AG20443 (cell line): ENCODE results near the gene TPSAB1.
"Not testable (repeated sequence)": the region's sequence is repeated elsewhere in the genome, so short reads cannot be mapped to it uniquely, and the experiment has no call there.

Source experiments
- DNase-seq: peaks from one replicate; pipeline ENCODE4 v3.0.0; 2012; ENCODE audit warnings: low spot score, mixed read lengths

TPSAB1 gene

DNA sequence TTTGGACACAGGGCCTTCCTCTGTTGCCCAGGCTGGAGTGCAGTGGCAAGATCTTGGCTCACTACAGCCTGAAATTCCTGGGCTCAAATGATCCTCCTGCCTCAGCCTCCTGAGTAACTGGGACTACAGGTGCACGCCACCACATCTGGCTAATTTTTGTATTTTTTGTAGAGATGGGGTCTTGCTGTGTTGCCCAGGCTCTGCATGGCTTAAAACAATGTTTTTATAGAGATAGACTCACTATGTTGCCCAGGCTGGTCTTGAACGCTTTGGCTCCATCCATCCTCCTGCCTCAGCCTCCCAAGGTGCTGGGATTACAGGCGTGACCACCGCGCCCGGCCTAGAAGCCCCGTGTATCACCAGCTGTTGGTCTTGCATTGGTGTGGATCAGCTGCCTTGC lies 28.9 kb downstream of the TPSAB1 start:
- DNase-seq = not testable (repeated sequence)

DNA sequence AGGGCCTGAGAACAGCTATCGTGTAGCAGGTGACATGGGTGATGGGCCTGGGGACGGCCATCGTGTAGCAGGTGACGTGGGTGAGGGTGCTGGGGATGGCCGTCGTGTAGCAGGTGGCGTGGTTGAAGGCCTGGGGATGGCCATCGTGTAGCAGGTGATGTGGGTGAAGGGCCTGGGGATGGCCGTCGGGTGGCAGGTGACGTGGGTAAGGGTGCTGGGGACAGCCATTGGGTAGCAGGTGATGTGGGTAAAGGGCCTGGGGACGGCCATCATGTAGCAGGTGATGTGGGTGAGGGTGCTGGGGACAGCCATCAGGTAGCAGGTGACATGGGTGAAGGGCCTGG lies 30.8 kb downstream of the TPSAB1 start:
- no peak for DNase-seq

DNA sequence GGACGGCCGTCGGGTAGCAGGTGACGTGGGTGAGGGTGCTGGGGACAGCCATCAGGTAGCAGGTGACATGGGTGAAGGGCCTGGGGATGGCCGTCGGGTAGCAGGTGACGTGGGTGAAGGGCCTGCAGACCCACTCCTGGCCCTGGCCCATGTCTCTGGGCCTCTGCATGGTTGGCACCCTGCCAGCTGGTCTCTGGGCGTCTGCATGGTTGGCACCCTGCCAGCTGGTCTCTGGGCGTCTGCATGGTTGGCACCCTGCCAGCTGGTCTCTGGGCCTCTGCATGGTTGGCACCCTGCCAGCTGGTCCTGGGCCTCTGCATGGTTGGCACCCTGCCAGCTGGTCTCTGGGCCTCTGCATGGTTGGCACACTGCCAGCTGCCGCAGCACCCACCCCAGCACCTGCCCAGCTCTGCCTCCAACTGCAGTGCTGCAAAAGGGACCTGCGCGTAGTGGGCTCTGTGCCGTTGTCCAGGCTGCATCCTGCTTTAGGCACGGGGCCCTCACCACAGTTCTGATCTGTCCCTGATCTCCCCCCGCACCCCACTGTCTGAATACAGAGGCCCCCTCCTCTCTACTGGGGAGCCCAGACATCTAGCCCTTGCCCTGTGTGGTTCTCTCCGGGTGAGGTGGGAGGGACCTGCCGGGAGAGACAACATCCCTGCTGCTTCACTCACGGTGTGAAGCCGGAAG lies 31.4 kb downstream of the TPSAB1 start:
- DNase-seq = not testable (repeated sequence)

DNA sequence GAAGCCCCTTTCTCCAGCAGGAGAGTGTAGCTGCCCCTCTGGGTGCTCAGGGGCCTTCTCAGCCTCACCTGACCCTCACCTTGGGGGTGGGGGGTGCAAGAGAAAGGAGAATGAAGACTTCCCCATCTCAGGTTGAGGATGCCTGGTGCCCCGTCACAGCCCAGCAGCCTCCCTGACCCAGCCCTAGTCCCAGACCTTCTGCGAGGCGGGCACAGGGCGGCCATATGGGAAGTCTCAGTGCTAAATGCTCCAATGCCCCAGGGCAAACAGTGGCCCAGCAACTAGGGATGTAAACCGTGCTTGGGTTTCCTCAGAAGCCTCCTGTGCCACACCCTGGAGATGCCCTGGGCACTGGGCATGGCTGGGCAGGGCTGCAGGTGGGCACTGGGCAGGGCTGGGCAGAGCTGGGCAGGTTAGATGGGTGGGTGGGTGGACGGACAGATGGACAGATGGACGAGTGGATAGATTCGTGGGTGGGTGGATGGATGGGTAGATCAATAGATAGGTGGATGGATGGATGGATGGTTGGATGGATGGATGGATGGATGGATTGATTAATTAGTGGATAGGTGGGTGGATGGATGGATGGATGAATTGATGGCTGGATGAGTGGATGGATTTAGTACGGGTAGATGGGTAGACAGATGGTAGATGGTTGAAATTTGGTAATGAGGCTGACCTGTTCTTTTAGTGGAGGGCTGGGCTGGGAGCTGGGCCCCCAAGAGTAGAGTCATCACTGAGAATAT lies 32.1 kb downstream of the TPSAB1 start:
- no peak for DNase-seq

DNA sequence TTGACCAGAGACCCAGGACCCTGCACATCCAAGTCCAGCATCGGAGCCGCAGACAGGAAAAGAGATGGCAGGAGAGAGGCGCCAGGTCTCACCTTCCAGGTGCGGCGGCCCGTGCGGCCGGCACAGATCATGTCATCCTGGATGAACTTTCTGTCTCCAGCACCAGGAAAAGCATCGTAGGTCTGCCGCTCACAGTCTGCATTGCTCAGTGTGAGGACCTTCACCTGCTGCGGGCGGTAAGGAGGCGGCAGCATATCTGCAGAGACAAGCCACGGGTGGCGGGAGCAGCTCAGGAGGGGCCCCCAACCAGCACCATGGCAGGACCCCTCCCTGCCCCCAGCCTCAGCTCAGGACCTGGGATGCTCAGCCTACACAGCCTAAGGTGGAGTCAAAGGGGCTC lies 33.3 kb downstream of the TPSAB1 start:
- no peak for DNase-seq

DNA sequence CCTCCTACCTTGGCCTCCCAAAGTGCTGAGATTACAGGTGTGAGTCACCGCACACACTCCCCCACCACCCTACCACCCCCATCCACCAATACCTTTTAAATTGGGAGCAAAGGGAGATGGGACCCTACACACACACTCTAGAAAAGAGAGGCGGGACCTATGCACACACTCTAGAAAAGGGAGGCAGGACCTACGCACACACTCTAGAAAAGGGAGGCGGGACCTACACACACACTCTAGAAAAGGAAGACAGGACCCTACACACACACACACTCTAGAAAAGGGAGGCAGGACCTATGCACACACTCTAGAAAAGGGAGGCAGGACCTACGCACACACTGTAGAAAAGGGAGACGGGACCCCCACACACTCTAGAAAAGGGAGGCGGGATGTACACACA lies 34.3 kb downstream of the TPSAB1 start:
- DNase-seq = no peak

DNA sequence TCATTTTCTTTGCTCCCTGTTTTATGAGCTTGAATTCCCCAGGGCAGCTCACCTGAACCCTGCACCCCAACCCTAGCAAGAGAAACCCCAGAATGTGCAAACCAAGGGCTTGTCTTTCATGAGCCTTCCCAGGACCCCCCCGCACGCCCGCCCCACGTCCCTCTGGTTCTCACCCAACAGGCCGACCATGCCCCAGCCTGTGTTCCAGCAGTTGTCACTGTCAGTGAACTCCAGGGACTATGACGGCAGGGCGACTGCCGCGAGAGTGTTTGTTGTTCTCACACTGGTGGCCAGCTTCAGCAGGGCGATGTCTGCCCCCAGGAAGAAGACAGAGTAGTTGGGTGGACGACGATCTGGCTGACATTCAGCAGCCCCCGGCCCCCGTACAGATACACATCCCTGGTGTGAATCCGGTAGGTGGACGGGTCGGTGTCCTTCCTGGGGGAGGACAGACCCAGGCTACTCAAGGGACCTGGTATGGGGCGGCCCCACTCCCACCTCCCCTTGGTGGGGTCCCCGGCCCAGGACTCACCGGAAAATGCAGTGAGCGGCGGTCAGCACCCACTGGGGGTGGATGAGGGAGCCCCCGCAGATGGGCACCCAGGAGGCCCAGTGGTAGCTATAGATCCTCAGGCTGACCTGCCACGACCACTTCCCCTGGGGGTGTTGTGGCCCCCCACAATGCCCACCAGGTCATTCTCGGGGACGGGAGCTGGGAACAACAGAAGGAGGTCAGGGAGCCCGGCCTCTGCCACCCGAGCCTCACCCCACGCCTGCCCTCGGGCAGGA lies 35.5 kb downstream of the TPSAB1 start:
- no peak for DNase-seq

DNA sequence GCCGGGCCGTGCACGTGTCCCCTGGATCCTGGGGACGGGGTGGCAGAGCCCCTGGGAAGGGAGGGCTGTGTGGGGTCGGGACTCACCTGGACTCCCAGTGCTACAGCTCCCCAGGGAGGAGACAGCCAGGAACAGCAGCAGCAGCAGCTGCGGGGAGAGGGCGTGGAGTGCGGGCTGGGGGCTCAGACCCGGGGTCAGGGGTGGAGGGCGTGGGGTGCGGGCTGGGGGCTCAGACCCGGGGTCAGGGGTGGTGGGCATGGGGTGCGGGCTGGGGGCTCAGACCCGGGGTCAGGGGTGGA lies 36.0 kb downstream of the TPSAB1 start:
- DNase-seq = no peak

DNA sequence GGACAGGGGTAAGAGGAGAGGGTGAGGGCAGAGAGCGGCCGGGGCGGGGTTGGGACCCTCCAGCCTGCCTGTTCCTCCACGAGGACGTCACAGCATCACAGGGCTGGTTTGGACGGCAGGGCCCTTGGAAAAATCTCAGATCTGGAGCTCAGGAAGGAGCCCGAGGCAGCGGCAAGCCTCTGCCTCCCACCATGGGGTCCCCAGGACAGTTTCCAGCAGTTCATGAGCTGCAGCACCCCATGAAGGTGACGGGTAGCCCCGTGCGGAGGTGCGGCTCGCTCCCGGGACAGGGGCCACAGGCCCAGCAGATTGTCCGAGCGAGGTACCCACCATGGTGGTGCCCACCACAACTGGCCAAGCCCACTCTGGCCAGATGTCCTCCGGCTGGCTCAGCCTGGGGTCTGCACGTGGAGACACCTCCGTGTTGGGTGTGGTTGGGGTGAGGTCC lies 36.7 kb downstream of the TPSAB1 start:
- DNase-seq = no peak

DNA sequence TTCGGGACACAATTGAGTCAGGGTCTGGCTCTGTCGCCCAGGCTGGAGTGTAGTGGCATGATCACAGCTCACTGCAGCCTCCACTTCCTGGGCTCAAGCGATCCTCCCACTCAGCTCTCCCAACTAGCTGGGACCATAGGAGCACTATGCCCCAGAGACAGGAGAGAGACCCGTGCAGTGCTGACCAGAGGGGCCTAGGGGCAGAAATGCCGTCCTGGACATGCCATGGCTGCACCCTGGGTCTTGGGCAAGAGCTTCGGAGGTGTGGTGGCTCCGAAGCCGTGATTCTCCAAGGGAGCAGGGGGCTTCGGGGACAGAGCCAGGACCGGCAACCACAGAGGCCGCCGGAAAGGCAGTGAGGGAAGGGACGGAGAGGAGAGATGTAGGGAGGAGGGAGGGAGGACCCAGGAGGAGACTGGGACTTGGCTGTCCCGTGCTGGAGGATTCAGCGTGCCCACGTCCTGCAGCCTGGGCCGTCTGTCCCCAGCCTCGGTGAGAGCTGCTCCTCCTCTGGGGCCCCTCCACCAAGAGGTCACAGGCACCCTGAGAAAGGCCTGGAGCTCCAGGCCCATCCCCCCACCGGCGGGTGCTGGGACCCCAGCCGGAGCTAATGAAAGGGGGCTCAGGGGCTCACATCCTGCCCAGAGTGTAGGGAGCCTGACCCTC lies 37.2 kb downstream of the TPSAB1 start:
- no peak for DNase-seq

DNA sequence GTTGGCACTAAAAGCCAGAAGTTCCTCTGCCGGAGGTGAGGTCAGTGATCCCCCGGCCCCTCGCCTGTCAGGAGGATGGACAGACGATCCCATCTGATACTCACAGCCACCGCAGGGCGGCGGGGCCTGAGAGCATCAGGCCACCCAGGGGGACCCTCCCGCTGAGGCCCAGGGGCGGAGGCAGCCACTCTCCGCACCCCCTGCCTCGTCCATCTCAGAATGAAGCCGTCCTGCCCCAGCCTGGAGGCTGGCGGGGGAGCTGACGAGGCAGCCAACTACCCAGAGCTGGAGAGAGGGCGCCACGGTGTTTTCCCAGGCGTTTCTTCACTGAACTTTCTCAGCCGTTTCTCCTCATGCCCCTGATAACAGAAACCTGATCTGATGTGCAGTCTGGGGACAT lies 38.0 kb downstream of the TPSAB1 start:
- no peak for DNase-seq

DNA sequence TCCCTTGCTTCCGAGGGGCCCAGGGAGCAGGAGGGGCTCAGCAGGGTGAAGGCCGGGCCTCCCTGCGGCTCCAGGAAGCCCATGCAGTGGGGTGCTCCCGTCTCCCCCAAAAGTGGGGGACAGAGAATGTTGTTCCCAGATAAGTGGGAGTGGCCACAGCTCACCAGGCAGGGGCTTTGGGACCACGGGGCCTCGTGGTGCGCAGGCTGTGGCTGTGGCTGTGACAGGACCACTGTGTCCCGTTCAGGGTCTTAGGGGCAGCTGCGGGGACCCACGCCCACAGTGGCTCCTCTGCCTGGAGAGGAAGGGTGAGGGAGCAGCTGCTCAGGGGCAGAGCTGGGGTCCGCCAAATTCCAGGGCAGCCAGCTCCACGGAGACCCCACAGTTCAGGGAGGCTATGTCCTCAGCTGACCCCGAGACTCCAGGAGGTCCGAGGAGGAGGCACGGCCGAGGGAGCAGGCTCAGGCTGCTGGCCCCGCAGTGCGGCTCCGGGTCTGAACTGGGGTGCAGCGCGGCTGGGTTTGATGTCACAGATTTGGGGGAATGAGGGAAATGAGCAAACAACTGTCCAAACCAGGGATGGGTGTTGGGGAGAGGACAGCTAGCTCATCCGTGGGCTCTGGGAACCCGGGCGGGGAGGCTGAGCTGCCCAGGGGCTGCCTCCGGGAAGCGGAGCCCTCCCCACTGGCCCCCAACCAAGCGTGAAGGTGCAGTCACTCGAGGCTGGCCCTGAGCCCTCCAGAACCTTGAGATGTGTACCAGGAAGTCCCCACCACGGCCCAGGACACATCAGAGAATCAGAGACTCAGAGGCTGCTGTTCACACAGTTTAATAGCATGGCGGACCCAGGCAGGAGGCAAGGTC lies 38.8 kb downstream of the TPSAB1 start:
- DNase-seq = no peak

DNA sequence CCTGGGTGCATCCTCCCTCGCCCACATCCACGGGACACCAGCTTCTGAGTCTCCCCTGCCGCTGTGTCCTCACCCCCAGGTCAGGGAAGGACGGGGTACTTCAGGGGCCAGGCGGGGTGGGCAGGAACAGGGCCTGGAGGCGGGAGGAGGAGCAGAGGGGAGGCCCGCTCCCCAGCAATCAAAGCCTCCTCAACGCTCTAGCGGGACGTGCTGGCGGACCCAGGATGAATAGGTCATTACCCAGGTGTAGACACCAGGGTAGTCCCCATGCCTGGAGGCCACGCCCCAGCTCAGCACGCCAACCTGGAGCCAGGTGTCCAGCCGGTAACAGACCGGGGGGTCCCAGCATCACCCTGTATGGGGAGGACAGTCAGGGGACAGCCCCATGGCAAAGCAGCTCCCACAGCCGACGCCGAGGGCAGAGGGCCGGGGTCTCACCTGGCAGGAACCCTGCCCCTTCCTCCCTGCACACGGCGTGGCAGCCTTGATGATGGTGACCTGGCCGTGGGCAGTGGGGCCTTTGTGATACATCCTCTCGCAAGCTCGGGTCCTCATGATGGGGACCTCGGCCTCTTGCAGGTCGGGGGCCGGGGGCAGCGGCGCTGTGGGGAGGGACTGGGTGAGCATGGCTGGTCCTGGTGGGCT lies 39.6 kb downstream of the TPSAB1 start:
- no peak for DNase-seq

DNA sequence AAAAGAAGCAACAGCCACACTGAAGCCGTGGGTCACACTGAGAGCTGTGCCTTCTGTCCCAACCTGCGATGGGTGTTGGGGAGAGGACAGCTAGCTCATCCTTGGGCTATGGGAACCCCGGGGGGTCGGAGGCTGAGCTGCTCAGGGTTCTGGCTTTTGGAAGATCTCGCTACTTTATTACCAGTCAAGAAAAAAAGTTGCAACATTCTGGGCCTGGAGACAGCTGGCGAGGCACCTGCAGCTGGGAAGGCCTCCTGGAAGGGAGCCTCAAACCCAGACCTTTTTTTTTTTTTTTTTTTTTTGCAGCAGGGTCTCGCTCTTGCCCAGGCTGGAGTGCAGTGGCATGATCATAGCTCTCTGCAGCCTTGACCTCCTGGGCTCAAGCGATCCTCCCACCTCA lies 40.3 kb downstream of the TPSAB1 start:
- DNase-seq = no peak

DNA sequence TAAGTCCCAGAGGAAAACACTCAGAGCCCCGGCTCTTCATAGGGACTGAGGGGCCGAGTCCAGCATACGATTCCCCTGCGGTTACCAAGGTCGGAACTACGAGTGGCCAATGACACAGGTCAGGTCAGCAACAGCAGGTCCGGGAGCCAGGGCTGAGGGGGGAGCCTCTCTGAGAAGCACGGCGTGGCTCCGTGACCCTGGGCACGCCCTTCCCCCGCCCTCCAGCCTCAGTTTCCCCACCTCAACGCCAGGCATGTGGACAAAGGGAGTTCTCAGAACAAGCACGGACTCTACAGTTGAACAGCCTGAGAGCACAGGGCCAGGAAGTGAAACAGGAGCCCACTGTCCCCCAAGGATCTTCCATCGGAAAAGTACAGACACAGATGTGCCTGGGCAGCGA lies 41.0 kb downstream of the TPSAB1 start:
- DNase-seq = no peak

DNA sequence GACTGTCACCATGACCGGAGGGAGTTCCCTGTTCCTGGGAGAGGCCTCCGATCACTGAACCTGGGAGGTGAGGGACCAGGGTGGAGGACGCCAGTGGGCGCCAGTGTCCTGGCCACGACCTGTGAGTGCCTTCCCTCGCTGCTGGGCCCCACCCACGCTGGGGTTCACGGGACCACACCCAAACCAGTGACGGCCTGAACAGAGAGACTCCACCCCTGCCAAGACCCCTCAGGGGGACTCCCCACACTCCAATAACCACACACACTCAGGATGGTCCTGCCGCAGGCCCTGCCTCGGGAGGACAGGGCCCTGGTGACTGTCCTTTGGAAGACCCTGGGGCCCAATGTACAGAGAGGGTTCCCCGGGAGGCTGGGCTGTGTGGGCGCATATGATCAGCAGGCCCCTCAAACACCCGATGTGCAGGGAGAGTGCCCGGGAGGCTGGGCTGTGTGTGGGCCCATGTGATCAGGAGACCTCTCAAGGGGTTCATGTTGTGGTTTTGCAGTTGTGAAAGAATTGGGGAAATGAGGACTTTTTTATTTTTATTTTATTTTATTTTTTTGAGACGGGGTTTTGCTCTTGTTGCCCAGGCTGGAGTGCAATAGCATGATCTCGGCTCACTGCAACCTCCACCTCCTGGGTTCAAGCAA lies 41.9 kb downstream of the TPSAB1 start:
- DNase-seq = no peak

DNA sequence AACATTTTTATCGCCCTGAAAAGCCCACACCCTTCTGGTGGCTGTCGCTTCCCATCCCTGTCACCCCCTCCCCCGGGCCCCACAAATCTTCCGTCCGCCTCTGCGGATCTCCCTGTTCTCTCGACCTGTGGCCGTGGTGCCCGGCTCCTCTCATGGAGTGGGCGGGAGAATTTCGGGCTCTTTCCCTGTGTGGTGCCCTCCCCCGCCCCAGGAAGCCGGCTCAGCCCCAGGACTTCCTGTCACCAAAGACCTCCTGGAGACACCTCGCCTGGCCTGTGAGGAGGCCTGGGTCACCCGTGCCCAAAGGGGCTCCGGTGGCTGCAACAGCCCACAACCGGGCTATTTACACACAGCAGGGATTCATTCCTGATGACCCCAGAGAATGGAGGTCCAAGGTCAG lies 42.8 kb downstream of the TPSAB1 start:
- no peak for DNase-seq

DNA sequence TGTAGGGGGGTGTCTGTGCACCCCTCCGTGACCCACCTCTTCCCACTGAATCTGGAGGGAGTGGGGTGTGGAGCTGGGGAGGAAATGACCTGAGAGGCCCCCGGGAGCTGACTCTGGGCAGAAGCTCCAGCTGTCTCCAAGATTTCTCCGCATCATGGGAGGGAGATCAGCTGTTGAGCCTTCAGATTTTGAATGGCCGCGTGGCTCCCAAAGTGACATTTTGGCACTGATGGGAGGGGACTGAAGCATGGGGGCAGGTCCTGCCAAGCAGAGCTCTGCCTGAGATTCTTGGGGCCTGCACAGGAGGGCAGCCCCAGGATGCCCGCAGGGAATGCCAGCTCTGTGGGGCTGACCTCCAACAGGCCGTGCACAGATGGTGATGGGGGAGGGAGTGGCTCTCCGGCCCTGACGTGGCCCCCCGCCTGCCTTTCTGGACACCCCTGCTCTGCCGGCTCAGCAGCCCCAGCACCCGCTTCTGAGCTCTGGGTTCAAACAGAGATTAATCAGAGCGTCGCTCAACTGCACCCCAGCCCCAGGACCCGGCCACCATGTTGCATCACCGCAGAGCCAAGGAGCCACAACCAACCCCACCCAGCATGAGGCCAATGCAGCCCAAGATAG lies 43.6 kb downstream of the TPSAB1 start:
- DNase-seq = no peak

DNA sequence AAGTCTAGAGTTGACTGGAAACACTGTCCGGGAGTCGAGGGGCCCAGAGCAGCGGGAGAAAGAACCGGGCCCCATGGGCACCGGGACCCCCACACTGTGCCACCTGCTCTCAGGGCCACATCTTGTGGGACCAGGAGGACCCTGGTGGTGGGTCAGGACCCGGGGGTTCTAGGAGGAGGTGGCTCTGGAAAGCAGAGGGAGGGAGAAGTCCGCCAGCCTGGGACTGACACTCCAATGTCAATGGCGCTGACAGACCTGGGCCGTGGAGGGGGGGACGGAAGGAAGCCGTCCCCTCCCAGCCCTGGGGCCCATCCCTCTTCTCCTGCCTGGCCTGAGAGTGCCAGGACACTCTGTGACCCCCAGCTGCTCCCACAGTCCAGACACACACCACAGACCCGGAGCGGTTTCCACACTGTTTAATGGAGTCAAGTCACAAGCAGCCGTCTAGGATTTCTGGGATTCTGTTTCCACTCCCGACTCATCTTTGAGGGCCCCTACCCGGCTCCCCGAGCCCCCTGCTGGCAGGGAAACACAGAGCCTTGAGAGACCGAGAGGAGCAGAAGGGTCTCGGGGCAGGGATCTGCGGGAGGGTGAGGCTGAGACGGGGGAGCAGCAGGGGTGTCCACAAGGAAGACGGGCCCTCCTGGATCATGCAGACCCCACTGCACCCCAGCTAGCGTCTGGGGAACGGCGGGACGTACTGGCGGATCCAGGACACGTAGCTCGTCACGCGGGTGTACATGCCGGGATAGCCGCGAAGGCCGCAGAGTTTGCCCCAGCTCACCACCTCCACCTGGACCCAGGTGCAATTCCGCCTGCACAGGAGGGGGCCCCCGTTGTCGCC lies 45.4 kb downstream of the TPSAB1 start:
- no peak for DNase-seq
